HG02981 (cell line): ENCODE results near the gene POLD2.

Experiments used
- ATAC-seq: cut with Tn5 transposase; IDR thresholded peaks from one replicate; pipeline ENCODE4 v1.9.1; 2021; ENCODE audit warnings: mild to moderate bottlenecking, moderate library complexity; ENCODE audit not compliant: unreplicated experiment

Gene POLD2

DNA sequence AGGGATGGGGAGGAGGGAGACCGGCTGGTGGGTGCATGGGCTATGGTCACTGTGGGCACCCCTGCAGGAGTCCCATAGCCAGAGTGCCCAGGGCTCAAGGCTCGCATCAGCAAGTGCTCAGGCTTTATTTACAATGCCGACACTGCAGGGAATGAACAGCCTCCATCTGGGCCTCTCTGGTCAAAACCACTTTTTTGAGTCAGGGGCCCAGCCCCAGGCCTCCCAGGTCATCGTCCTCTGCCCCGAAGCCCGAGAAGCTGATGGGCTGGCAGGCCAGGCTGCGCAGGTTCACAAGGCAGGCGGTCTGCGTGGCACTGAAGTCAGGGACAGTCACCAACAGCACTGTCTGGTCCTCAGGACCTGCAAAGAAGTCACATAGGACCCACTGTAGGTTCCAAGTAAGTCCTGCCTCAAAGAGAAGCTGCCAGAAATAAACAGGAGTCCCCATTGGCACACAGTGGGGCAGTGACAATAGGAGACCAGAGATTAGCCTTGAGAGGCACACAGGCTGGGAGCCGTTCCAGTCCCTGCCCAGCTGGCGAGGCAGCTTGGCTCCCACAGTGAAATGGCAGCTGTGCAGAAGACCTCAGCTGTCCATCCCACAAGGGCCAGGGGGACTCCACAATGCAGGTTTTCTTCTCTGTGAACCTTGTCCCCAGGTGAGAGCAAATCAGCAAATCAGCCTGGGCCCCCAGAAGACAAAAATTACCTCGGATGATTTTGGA lies 8.6 kb downstream of the POLD2 start:
- ATAC-seq: no peak

DNA sequence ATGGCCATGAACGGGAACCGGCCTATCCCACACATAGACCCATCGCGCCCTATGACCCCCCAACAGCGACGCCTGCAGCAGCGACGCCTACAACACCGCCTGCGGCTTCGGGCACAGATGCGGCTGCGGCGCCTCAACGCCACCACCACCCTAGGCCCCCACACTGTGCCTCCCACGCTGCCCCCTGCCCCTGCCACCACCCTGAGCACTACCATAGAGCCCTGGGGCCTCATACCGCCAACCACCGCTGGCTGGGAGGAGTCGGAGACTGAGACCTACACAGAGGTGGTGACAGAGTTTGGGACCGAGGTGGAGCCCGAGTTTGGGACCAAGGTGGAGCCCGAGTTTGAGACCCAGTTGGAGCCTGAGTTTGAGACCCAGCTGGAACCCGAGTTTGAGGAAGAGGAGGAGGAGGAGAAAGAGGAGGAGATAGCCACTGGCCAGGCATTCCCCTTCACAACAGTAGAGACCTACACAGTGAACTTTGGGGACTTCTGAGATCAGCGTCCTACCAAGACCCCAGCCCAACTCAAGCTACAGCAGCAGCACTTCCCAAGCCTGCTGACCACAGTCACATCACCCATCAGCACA lies 9.5 kb downstream of the POLD2 start:
- no peak for ATAC-seq

DNA sequence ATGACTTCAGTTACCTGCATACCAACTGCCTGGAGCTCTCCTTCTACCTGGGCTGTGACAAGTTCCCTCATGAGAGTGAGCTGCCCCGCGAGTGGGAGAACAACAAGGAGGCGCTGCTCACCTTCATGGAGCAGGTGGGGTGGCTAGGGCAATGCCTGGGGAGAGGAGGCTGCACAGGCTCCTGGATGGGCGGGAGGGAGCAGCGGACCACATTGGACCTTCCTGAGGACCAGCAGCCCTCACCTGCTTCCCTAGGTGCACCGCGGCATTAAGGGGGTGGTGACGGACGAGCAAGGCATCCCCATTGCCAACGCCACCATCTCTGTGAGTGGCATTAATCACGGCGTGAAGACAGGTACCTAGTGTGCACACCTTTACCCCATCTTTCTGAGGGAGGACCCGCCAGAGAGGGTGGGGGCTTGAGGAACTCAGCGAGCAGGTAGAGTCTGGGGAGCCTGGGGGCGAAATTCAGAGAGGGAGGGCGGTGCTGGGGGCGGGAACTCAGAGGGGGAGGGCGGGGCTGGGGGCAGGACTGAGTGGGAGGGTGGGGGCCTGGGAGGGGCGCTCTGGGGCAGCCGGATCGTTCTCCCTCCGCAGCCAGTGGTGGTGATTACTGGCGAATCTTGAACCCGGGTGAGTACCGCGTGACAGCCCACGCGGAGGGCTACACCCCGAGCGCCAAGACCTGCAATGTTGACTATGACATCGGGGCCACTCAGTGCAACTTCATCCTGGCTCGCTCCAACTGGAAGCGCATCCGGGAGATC lies 10.2 kb downstream of the POLD2 start:
- ATAC-seq: no peak

DNA sequence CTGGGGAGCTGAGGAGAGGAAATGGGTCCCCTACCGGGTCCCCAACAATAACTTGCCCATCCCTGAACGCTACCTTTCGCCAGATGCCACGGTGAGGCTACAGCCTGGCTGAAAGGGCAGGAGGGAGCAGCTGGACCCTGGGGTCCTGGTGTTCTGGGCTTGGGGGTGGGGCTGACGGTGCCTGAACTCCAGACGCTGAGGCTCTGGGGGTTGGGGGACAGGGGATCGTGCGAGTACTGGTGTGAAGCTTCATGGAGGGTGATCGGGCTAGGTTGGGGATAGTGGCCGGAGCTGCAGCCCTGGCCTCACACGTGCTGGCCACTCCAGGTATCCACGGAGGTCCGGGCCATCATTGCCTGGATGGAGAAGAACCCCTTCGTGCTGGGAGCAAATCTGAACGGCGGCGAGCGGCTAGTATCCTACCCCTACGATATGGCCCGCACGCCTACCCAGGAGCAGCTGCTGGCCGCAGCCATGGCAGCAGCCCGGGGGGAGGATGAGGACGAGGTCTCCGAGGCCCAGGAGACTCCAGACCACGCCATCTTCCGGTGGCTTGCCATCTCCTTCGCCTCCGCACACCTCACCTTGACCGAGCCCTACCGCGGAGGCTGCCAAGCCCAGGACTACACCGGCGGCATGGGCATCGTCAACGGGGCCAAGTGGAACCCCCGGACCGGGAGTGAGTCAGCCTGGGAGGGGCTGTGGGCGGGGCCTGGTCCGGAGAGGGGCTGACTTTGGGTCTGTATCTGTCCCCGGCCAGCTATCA lies 10.9 kb downstream of the POLD2 start:
- ATAC-seq: no peak

DNA sequence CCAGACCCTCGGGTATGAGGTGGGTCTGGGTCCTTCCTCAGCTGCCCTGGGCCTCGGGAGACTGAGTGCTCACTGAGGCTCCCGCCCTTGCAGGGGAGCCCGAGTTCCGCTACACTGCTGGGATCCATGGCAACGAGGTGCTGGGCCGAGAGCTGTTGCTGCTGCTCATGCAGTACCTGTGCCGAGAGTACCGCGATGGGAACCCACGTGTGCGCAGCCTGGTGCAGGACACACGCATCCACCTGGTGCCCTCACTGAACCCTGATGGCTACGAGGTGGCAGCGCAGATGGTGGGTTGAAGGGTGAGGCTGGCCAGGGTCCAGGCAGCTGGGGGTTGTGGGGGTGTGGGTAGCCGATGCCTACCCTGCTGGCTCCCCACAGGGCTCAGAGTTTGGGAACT lies 11.6 kb downstream of the POLD2 start:
- ATAC-seq: no peak

DNA sequence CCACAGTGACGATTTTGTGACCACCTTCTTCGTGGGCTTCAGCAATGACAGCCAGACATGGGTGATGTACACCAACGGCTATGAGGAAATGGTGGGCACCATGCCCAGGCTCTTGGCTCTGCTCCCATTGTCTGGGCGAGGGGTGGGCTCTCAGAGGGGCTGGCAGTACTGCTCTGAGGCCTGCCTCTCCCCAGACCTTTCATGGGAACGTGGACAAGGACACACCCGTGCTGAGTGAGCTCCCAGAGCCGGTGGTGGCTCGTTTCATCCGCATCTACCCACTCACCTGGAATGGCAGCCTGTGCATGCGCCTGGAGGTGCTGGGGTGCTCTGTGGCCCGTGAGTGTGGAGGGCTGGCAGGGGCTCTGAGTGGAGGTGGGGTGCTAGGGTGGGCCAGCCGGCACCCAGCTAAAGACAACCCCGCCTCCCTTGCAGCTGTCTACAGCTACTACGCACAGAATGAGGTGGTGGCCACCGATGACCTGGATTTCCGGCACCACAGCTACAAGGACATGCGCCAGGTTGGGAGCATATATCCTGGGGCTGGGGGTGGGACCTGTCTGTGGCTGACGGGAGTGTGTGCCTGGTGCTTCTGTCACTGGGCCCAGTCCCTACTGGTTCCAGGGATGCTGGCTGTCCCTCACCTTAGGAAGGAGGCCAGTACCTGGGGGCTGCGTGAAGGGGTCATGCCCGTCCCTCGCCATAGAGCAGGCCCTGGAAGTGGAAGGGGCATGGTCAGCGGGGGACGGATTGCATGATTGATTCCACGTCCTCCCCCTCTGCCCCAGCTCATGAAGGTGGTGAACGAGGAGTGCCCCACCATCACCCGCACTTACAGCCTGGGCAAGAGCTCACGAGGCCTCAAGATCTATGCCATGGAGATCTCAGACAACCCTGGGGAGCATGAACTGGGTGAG lies 12.4 kb downstream of the POLD2 start:
- no peak for ATAC-seq

DNA sequence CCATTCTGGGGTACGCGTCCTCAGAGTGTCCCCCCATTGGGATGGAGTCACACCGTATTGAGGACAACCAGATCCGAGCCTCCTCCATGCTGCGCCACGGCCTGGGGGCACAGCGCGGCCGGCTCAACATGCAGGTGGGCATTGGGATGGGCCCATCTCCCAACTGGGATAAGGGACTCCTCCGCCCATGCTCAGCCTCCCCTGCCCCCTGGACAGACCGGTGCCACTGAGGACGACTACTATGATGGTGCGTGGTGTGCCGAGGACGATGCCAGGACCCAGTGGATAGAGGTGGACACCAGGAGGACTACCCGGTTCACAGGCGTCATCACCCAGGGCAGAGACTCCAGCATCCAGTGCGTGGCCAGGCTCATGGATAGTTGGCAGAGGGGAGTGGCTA lies 13.4 kb downstream of the POLD2 start:
- ATAC-seq: no peak

DNA sequence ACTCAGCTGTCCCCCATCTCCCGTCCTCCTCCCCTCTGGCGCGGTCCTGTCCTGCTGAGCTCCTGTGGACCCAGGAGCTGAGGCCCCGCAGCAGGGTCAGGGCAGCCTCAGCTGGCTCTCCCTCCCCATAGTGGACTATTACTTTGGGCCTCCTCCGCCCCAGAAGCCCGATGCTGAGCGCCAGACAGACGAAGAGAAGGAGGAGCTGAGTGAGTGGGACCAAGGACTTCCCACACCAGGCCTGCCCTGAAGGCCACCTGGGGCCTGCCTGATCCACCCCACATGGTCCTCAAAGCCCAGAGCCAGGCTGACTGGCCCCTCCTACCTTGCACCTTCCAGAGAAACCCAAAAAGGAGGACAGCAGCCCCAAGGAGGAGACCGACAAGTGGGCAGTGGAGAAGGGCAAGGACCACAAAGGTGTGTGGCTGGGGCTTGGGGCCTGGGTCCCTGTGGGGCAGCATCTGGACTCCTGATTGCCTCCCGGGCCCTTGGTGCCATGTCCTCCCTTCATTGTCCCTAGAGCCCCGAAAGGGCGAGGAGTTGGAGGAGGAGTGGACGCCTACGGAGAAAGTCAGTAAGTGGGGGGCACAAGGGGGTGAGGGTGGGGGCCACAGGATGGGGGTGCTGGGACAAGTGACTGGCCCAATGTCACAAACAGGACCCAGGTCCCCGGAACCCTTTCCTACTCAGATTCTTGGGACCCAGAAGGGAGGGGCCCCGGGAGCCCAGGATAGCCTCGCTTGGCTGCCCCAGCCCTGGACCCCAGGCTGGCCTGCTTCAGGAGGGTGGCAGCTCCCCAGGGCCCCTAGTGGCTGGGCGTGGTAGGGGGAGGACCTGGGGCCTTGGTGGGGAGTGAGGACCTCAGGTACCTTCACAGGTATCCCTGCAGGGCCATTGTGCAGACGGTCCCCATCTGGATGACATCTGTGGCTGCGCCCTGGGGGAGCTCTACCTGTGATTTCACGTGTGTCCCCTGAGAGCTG lies 14.3 kb downstream of the POLD2 start:
- no peak for ATAC-seq

DNA sequence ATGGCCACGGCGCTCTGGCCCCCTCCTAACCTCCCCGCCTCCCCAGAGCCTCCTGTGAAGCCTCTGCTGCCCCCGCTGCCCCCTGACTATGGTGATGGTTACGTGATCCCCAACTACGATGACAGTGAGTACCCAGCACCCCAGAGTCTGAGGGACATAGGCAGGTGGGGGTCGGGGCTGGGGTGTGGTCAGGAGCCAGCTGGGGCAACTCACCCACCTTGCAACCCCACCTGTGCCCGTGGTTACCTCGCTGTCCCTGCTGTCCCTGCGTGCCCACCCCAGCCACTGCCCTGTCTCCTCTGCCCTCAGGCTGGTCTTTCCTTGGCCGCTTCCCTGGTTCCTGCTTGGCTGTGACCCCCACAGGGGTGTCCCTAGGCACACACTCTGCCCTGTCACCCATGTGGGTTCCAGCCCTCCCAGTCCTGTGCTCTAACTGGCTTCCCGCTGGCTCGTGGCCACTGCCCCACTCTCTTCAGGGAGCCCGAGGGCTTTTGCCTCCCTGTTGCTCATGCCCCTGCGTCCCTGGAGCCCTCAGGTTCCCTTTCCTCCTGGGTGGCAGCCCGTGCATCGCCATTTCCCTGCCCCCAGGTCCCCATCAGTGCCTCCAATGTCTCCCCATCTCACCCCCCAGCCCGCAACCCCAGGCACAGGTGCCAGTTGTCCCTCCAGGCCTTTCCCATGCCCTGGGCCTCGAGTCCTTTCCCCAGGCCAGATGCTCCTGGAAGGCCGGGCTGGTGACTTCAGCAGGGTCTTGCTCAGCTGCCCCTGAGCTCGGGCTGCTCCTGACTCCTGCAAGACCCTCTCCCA lies 15.2 kb downstream of the POLD2 start:
- no peak for ATAC-seq

DNA sequence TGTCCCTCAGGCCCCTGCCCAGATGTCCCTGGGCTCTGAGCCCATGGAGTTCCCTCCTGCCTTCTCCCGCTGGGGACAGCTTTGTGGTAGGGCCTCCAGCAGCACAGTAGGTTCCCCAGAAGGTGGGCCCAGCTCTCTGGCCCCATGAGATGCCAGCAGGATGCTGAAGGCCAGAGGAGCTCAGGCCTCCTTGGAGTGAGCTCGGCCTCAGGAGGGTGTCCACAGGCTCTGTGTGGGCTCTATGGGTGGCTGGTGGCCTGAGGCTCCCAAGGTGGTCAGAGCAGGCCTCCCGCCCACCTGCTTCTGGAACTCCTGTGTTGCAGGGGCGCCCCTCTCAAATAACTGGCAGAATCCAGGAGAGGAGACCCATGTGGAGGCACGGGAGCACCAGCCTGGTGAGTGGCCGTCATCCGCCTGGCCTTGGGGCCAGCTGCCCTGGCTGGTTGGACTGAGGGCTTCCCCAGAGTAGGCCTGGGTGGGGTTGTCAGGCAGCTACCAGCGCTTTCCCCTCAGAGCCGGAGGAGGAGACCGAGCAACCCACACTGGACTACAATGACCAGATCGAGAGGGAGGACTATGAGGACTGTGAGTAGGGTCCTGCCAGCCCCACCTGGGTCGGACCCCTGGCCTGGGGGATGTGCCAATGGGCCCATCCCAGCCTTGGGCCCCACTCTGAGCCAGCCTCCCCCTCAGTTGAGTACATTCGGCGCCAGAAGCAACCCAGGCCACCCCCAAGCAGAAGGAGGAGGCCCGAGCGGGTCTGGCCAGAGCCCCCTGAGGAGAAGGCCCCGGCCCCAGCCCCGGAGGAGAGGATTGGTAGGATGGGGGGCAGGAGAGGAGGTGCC lies 16.0 kb downstream of the POLD2 start:
- no peak for ATAC-seq

DNA sequence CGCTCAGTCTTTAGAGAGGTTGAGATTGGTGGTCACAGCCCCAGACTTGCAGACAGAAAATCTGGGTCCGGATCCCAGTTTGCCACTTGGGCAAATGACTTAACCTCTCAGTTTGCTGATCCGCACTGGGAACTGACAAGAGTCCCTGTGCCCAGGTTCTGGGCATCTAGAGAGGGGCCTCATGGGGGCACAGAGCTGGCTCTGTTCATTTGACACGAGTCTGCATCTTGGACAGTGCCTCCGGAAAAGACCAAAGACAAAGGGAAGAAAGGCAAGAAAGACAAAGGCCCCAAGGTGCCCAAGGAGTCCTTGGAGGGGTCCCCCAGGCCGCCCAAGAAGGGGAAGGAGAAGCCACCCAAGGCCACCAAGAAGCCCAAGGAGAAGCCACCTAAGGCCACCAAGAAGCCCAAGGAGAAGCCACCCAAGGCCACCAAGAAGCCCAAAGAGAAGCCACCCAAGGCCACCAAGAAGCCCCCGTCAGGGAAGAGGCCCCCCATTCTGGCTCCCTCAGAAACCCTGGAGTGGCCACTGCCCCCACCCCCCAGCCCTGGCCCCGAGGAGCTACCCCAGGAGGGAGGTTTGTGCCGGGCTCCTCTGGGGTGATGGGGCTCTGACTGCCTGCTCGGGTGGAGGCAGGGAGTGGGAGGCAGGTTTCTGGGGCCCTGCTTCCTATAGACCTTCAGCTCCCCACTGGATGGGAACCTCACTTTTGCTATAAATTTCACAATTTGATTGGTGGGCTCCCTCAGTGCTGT lies 16.9 kb downstream of the POLD2 start:
- ATAC-seq: no peak

DNA sequence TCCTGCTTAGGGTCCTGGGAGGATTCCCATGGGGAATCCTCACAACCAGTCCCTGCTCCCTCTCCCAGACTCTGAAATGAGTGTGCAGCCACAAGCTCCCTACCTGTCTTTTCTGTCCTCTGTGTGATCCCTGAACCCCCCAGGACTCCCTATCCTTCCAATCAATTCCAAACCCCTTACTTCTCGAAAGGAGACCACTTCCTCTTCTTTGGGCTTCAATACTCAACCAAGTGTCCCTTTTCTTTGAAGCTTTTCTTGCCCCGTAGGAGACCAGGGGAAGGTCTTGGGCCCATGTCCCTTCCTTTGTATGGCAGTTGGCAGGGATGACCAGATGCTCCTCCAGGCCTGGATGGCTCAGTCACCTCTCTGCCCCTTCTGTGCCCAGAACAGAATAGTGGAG lies 17.5 kb downstream of the POLD2 start:
- no peak for ATAC-seq

DNA sequence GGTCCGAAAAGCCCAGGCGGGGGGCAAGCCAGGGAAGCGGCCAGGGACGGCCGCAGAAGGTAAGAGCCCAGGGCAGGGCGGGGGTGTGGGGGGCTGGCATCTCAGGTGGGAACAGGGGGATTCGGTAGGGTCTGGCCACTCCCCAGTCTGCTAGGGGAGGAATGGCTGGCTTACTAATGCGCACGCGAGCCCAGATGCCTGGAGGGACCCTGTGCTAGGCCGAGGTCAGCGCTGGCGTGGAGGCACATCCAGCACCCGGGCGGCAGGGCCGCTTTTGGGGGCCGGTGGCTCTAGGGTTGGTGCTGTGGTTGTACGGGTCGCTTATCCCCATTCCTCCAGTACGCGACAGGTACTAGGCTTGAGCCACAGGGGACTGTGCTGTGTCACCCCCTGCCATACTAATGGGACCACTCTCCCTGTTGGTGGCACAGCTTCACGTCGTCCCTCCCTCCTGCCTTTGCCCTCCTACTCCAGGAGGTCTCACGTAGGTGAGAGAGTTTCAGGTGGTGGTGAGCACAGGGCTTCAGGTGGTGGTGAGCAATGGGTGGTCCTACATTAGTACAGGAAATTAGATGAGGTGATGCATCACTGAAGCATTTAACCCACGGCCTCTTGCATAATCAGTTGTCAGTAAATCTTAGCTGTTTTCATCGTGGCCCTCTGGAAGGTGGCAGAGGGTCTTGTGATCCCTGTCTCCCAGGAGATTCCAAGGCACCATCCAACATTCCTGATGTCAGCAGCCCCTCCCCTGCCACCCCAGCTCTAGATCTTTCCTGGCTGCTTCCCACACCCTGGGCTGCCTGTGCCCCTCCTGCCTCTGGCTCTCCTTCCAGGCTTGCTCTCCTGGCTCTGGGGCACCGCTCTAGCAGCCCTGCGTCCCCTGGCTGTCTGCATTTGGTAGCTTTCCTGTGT lies 18.2 kb downstream of the POLD2 start:
- no peak for ATAC-seq

DNA sequence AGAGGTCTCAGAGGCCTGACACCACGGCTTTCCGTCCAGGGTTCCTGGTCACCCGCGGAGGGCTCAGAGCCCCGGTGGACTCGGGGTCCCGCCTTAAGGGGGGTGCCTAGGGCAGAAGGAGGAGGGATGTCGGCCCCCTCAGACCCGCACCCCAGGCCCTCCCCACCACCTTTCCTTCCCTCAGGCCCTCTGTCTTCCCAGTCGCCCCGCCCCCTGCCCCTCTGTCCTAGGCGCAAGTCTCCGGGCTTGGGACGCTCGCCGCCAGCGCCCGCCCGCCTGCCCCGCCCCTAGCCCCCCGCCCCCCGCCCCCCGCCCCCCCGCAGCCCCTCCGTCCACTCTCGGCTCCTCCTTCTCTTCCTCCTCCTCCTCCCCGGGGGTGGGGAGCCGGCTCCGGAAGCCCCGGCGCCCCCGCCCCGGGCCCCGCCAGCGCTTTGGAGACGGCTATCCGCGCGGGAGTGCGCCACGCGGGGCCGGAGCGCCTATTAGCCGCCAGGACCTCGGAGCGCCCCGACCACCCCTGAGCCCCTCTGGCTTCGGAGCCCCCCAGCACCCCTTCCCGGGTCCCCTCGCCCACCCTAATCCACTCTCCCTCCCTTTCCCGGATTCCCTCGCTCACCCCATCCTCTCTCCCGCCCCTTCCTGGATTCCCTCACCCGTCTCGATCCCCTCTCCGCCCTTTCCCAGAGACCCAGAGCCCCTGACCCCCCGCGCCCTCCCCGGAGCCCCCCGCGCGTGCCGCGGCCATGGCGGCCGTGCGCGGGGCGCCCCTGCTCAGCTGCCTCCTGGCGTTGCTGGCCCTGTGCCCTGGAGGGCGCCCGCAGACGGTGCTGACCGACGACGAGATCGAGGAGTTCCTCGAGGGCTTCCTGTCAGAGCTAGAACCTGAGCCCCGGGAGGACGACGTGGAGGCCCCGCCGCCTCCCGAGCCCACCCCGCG lies 19.2 kb downstream of the POLD2 start, which contains the start of gene AEBP1:
AEBP1 (plus strand) TSS at position 423 of the 937 bp plus-strand sequence; CDS start at position 744, 321 bp downstream.
- no peak for ATAC-seq

DNA sequence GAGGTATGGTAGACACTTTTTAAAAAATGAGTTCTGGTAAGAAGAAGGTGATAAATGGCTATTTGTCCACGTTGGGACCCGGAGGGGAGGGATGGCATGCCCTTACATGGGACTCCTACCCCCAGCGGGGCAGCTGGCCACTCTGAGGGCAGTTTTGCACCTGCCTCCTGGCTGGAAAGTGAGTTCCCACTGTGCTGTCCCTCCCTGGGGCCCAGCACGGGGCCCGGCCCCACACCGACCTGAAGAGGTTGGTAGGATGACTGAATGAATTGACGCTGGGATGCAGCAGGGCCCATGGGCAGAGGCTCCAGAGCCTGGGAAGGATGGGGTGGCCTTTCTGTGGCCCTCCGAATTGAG lies 19.8 kb downstream of the POLD2 start:
- no peak for ATAC-seq
